Pancreas (tissue), 10 donors: ENCODE measurements around the gene COG7. TPM values are rescaled to one million over a fixed set of nuclear protein-coding genes. Genes with fewer than 3 reads are reported as not detected.

Source experiments
- ATAC-seq, 4 donors: fragments of 200-7000 bp; cut with Tn5 transposase; one replicate each; pipeline versions ENCODE4 v1.8.0 to v1.9.1; 2020; ENCODE audit warnings: mild to moderate bottlenecking in 4 of 4, moderate library complexity in 4 of 4
- DNase-seq, 6 donors: peaks; one replicate each; pipeline ENCODE4 v3.0.0-alpha.2; 2020
- FAIRE-seq: peaks from 2 replicates; lab custom pipeline; 2012; peaks lifted over from hg19 to GRCh38; lab: Jason Lieb, UNC
- H3K27ac ChIP-seq, 4 donors: fragments of 200-600 bp; sonication (generic); 1 replicate in 3 of 4; 2 replicates in 1 of 4; pipeline versions ENCODE4 v1.5.0 to v1.8.0; 2020
- H3K27me3 ChIP-seq, 4 donors: fragments of 200-600 bp; one replicate each; pipeline ENCODE4 v1.8.0; 2021
- H3K36me3 ChIP-seq, 3 donors: fragments of 200-600 bp; sonication (generic) in 1 of 3; one replicate each; pipeline versions ENCODE4 v1.5.0 to v1.8.0; 2020 to 2021
- H3K4me1 ChIP-seq, 3 donors: fragments of 200-600 bp; one replicate each; pipeline ENCODE4 v1.8.0; 2021
- H3K4me3 ChIP-seq, 4 donors: fragments of 200-600 bp; sonication (generic) in 2 of 4; one replicate each; pipeline versions ENCODE4 v1.5.0 to v1.8.0; 2020 to 2021
- H3K9me3 ChIP-seq, 4 donors: fragments of 200-600 bp; one replicate each; pipeline ENCODE4 v1.8.0; 2021
- WGBS, 2 donors: extraction: QIAGEN DNeasy Blood & Tissue Kit; methylation state at CpG; one replicate each; pipeline ENCODE4 v1.1.7; 2013; 5-methylcytosine and 5-hydroxymethylcytosine counted together
- intact Hi-C, 3 donors: fragments of 100-400 bp; cut with DNase I; formaldehyde crosslinking; loops; one replicate each; pipeline versions ENCODE4 v1.11.1 to v1.14.2; 2022
- polyA plus RNA-seq, 2 donors: library from polyadenylated mRNA; stranded (reverse); fragments of 200-250 nt; gene quantifications; one replicate each; pipeline ENCODE4 v1.2.3, GENCODE V29; 2013
- total RNA-seq, 6 donors: library from RNA; stranded (reverse); fragmentation: NEBNext Ultra II Directional in 4 of 6; extraction: Animal tissue kit (Norgen Biotek cat#: 25700) in 4 of 6; gene quantifications; one replicate each; pipeline versions ENCODE4 v1.2.1 to v1.2.4, GENCODE V29; 2021 to 2023
- TF ChIP-seq, protein P1 (sequence below), 4 donors: fragments of 200-600 bp; sonication (generic) in 3 of 4; IDR thresholded peaks; one replicate each; pipeline versions ENCODE4 v1.5.0 to v1.8.0; 2021; ENCODE audit warnings: antibody characterized with exemption in 4 of 4
- donor health status: healthy with polysubstance abuse.
- donor health status: DM: no; HTN: no; CAD: no; lungs with moderate emphysema.
- donor health status: DM: no; HTN: no; CAD: no.
- donor health status: control.
- donor health status: control.
- donor health status: Bipolar disorder and iron deficiency.
- donor health status: DM: yes; HTN: yes; CAD: no.
- donor health status: DM: no; HTN: no; CAD: no.
- donor health status: DM: no; HTN: no; CAD: no.
- donor health status: DM: yes; HTN: yes; CAD: no.

COG7 gene
- total and polyA plus RNA-seq, 8 donors, result 5.9 to 34.0 (median 9.1) TPM

DNA sequence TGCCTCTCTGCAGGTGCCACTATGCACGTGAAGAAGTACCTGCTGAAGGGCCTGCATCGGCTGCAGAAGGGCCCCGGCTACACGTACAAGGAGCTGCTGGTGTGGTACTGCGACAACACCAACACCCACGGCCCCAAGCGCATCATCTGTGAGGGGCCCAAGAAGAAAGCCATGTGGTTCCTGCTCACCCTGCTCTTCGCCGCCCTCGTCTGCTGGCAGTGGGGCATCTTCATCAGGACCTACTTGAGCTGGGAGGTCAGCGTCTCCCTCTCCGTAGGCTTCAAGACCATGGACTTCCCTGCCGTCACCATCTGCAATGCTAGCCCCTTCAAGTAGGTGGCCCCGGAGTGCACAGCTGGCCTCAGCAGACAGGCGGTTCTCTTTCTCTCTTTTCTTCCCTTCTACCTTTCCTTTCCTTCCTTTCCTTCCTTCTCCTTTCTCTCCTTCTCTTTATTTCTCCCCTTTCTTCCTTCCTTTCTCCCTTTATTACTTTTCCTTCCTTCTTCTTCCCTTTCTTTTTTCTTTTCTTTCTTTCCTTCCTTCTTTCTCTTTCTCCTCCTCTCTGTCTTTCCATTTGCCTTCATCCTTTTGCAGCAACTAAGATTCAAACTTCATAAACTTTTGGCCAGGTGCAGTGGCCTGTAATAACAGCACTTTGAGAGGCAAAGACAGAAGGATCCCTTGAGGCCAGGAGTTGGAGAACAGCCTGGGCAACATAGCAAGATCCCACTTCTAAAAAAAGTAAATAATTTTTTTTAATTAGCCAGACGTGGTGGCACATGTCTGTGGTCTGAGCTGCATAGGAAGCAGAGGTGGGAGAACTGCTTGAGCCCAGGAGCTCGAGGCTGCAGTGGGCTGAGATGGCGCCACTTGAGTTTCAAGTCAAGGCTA is 104.2 kb downstream of the COG7 start:
- FAIRE-seq (no peak), DNase-seq (no peak), ATAC-seq (no peak)
- TF ChIP-seq, protein P1, sequence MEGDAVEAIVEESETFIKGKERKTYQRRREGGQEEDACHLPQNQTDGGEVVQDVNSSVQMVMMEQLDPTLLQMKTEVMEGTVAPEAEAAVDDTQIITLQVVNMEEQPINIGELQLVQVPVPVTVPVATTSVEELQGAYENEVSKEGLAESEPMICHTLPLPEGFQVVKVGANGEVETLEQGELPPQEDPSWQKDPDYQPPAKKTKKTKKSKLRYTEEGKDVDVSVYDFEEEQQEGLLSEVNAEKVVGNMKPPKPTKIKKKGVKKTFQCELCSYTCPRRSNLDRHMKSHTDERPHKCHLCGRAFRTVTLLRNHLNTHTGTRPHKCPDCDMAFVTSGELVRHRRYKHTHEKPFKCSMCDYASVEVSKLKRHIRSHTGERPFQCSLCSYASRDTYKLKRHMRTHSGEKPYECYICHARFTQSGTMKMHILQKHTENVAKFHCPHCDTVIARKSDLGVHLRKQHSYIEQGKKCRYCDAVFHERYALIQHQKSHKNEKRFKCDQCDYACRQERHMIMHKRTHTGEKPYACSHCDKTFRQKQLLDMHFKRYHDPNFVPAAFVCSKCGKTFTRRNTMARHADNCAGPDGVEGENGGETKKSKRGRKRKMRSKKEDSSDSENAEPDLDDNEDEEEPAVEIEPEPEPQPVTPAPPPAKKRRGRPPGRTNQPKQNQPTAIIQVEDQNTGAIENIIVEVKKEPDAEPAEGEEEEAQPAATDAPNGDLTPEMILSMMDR (IDR thresholded peaks at IDR 0.05), result no peak
- Histone ChIP-seq H3K4me3 (no peak overlapping the region), H3K36me3 (no peaks in the 10 kb centered on the region), H3K9me3 (no peaks in the 10 kb centered on the region), H3K27me3 (no peaks in the 10 kb centered on the region), H3K4me1 (no peaks in the 10 kb centered on the region), H3K27ac (no peak overlapping the region)
- intact Hi-C loops, result no loop called here
- 65 to 68% methylated on average over 18 of the region's 18 CpGs for WGBS, 2 donors

DNA sequence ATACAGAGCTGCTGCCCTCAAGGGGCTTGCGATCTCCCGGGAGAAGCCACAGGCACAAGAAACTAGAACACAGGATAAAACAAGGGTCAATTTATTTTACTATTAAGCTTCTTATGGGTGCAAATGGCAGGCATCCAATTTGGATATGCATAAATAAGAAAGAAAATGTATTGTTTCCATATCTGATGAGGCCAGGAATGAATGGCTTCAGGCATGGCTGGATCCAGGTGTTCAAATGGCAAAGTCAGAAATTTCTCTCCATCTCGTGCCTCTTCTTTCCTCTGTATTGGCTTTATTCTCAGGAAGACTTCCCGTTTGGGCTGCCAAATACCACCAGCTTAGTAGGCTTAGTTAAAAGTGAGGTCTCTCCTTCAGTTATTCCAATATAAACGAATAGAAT is 107.8 kb downstream of the COG7 start:
- intact Hi-C loops, result no loop called here
- FAIRE-seq, result no peak

DNA sequence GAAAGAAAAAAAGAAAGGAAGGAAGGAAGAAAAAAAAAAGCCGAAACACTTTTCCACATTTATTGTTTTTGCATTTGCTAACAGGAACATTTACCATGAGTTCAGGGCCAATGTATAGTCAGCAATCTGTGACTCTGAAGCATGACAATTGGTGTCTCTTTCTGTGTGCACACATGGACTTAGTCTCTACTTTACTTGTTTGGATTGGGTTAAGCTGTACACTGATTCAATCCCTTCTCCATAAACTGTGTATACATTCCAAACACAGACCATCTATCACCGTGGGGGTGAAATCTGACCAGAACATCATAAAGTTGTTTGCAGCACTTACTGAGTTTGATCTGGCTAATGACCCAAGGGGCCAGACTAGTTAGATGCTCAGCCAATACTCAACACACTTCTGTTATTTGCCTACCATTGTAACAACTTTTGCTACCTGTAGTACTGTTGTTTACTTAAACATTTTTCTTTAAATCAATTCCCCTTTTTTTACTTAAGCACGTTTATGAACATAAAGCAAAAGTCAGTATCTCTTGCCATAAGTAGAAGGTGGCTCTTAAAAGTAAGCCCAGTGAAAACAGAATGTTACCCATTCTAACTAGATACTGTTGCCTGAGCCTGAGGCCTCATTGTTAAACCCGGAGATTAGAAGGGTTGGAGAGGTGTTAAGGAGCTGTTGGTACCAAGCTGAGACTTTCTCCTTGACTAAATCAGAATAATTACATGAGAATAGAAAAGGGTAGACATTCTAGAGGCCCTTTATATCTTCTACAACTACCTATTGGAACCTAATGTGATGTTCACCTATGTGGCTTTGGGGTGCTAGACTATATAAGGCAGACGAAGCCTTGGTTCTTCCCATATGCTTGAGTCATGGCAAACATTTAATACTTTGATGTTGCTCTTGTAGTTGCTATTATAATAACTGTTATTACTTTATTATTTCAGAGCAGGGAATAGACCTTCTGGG is 109.1 kb downstream of the COG7 start:
- TF ChIP-seq, protein P1 (IDR thresholded peaks at IDR 0.05), result no peak
- no peaks in the 10 kb centered on the region for H3K9me3 ChIP-seq
- ATAC-seq (no peak), DNase-seq (no peak), FAIRE-seq (no peak)
- H3K4me3 ChIP-seq, result no peak overlapping the region
- intact Hi-C loops, result no loop called here
- WGBS, 2 donors, result 64 to 73% methylated on average over 5 of the region's 5 CpGs
- no peaks in the 10 kb centered on the region for H3K4me1 ChIP-seq
- no peak overlapping the region for H3K27ac ChIP-seq
- H3K36me3 ChIP-seq, result no peaks in the 10 kb centered on the region
- no peaks in the 10 kb centered on the region for H3K27me3 ChIP-seq

More for the DNA sequence above, 107.8 kb downstream of the COG7 start:
- DNase-seq (no peak), ATAC-seq (no peak)
- 69 to 81% methylated on average over 5 of the region's 5 CpGs for WGBS, 2 donors
- no peaks in the 10 kb centered on the region for H3K4me1 ChIP-seq
- no peak overlapping the region for H3K4me3 ChIP-seq
- no peak overlapping the region for H3K27ac ChIP-seq
- TF ChIP-seq, protein P1 (IDR thresholded peaks at IDR 0.05), result no peak
- no peaks in the 10 kb centered on the region for H3K9me3 ChIP-seq
- no peaks in the 10 kb centered on the region for H3K36me3 ChIP-seq
- H3K27me3 ChIP-seq, result no peaks in the 10 kb centered on the region

DNA sequence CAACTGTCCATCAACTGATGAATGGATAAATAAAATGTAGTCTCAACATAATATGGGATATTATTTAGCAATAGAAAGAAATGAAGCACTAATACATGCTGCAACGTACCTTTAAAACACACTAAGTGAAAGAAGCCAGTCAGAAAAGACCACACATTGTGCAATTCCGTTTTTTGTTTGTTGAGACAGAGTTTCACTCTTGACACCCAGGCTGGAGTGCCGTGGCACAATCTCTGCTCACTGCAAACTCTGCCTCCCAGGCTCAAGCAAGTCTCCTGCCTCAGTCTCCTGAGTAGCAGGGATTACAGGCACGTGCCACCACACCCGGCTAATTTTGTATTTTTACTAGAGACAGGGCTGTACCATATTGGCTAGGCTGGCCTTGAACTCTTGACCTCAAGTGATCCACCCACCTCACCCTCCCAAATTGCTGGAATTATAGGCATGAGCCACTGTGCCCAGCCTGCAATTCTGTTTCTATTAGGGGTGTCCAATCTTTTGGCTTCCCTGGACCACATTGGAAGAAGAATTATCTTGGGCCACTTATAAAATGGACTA is 110.8 kb downstream of the COG7 start:
- FAIRE-seq, result no peak
- H3K27me3 ChIP-seq, result no peaks in the 10 kb centered on the region
- no peaks in the 10 kb centered on the region for H3K36me3 ChIP-seq
- WGBS, 2 donors, result 67 to 73% methylated on average over 5 of the region's 5 CpGs
- H3K27ac ChIP-seq, result no peak overlapping the region
- intact Hi-C loops, result no loop called here
- no peak for DNase-seq
- no peaks in the 10 kb centered on the region for H3K4me1 ChIP-seq
- H3K4me3 ChIP-seq, result no peak overlapping the region
- TF ChIP-seq, protein P1 (IDR thresholded peaks at IDR 0.05), result no peak
- no peak for ATAC-seq
- H3K9me3 ChIP-seq, result no peaks in the 10 kb centered on the region
